HK-2 (cell line): Measurements from ENCODE around the gene RPAIN.
"Not testable (repeated sequence)": the region's sequence is repeated elsewhere in the genome, so short reads cannot be mapped to it uniquely, and the experiment has no call there.

Source experiments
- DNase-seq: peaks from one replicate; pipeline ENCODE4 v3.0.0-alpha.2; 2018; ENCODE audit not compliant: unreplicated experiment

Gene RPAIN

GRCh38 chr17:5429191-5429887, 9.4 kb downstream of the RPAIN start:
- DNase-seq, result no peak

- DNase-seq, result no peak
Measured at GRCh38 chr17:5430413-5430999, 10.5 kb downstream of the RPAIN start.

GRCh38 chr17:5431234-5431633, 11.3 kb downstream of the RPAIN start:
- DNase-seq, result not testable (repeated sequence)

GRCh38 chr17:5431949-5432556, 12.1 kb downstream of the RPAIN start:
- DNase-seq, result no peak

- DNase-seq, result no peak
Measured at GRCh38 chr17:5434984-5435383, 15.0 kb downstream of the RPAIN start.

- DNase-seq, result not testable (repeated sequence)
Measured at GRCh38 chr17:5435781-5436315, 15.9 kb downstream of the RPAIN start.

- no peak for DNase-seq
Measured at GRCh38 chr17:5437721-5438317, 17.8 kb downstream of the RPAIN start.

- peak; percentile 96 for DNase-seq
Measured at GRCh38 chr17:5438716-5439445, 18.9 kb downstream of the RPAIN start, which contains the start of gene C1QBP. C1QBP (minus strand) TSS chr17:5439155; CDS start chr17:5439073, 82 bp downstream.

GRCh38 chr17:5439446-5439764, 19.4 kb downstream of the RPAIN start:
- DNase-seq, result no peak

GRCh38 chr17:5443728-5444127, 23.7 kb downstream of the RPAIN start:
- DNase-seq, result no peak

- DNase-seq, result no peak
Measured at GRCh38 chr17:5444209-5444608, 24.2 kb downstream of the RPAIN start.

GRCh38 chr17:5446786-5447185, 26.8 kb downstream of the RPAIN start:
- DNase-seq, result no peak

- DNase-seq, result no peak
Measured at GRCh38 chr17:5464717-5465507, 44.9 kb downstream of the RPAIN start.

GRCh38 chr17:5466295-5466694, 46.3 kb downstream of the RPAIN start:
- no peak for DNase-seq

GRCh38 chr17:5467416-5467815, 47.4 kb downstream of the RPAIN start:
- DNase-seq, result peak; percentile 12

- DNase-seq, result no peak
Measured at GRCh38 chr17:5468075-5468473, 48.1 kb downstream of the RPAIN start.

GRCh38 chr17:5472511-5472910, 52.5 kb downstream of the RPAIN start:
- DNase-seq, result no peak

- DNase-seq, result no peak
Measured at GRCh38 chr17:5473906-5474305, 53.9 kb downstream of the RPAIN start.

- DNase-seq, result no peak
Measured at GRCh38 chr17:5478992-5479391, 59.0 kb downstream of the RPAIN start.

- DNase-seq, result no peak
Measured at GRCh38 chr17:5480962-5481361, 61.0 kb downstream of the RPAIN start.

GRCh38 chr17:5481451-5481850, 61.5 kb downstream of the RPAIN start:
- DNase-seq, result no peak
